Testis (tissue), 3 donors: ENCODE data around the gene IL4I1. TPM values are rescaled to one million over a fixed set of nuclear protein-coding genes. Genes with fewer than 3 reads are reported as not detected.

Experiments
- DNase-seq: peaks from one replicate; pipeline ENCODE4 v3.0.0-alpha.2; 2019
- H3K27ac ChIP-seq, 2 donors: fragments of 200-600 bp; sonication (generic); one replicate each; pipeline ENCODE4 v1.5.1; 2019
- H3K27me3 ChIP-seq: fragments of 200-600 bp; sonication (generic); one replicate; pipeline ENCODE4 v1.5.1; 2019
- H3K36me3 ChIP-seq: fragments of 200-600 bp; sonication (generic); one replicate; pipeline ENCODE4 v1.5.1; 2017; ENCODE audit warnings: low read depth; ENCODE audit errors: missing control alignments
- H3K4me1 ChIP-seq: fragments of 200-600 bp; sonication (generic); one replicate; pipeline ENCODE4 v1.5.1; 2019
- H3K4me3 ChIP-seq, 2 donors: fragments of 200-600 bp; sonication (generic); one replicate each; pipeline ENCODE4 v1.5.1; 2017 to 2019
- H3K9me3 ChIP-seq: fragments of 200-600 bp; sonication (generic); one replicate; pipeline ENCODE4 v1.5.1; 2017
- POLR2A ChIP-seq: fragments of 450-650 bp; IDR thresholded peaks from one replicate; pipeline ENCODE4 v1.6.1; 2017; ENCODE audit warnings: antibody characterized with exemption, mild to moderate bottlenecking, moderate library complexity
- WGBS, 2 donors: methylation state at CpG; one replicate each; pipeline ENCODE4 v1.1.5; 2018; 5-methylcytosine and 5-hydroxymethylcytosine counted together
- intact Hi-C: fragments of 100-400 bp; cut with DNase I; formaldehyde crosslinking; loops from one replicate; pipeline ENCODE4 v1.15.1; 2023; ENCODE audit warnings: low total_unique reads
- polyA plus RNA-seq: library from polyadenylated mRNA; stranded (reverse); fragments of 350-450 nt; fragmentation: Illumina TruSeq; extraction: RNeasy Lipid Tissue Mini Kit (QIAGEN cat#74804); gene quantifications from one replicate; pipeline ENCODE4 v1.2.3, GENCODE V29; 2014; ENCODE audit warnings: low read depth, low replicate concordance; ENCODE audit not compliant: insufficient read depth
- total RNA-seq, 2 donors: library from RNA; depleted of rRNA; stranded (reverse); fragments of >200 nt; gene quantifications; one replicate each; pipeline ENCODE4 v1.2.3, GENCODE V29; 2016
- TF ChIP-seq, protein P1 (sequence below), 3 experiments: fragments of 450-650 bp in 2 of 3; fragments of 200-600 bp in 1 of 3; sonication (generic) in 1 of 3; IDR thresholded peaks; one replicate each; pipeline ENCODE4 v1.5.1; 2016 to 2019; ENCODE audit warnings: antibody characterized with exemption in 3 of 3, mild to moderate bottlenecking in 2 of 3, moderate library complexity in 1 of 3

Gene IL4I1
- total and polyA plus RNA-seq, 3 donors from 2014 or later: 17.1 to 61.9 (median 20.4) TPM

DNA sequence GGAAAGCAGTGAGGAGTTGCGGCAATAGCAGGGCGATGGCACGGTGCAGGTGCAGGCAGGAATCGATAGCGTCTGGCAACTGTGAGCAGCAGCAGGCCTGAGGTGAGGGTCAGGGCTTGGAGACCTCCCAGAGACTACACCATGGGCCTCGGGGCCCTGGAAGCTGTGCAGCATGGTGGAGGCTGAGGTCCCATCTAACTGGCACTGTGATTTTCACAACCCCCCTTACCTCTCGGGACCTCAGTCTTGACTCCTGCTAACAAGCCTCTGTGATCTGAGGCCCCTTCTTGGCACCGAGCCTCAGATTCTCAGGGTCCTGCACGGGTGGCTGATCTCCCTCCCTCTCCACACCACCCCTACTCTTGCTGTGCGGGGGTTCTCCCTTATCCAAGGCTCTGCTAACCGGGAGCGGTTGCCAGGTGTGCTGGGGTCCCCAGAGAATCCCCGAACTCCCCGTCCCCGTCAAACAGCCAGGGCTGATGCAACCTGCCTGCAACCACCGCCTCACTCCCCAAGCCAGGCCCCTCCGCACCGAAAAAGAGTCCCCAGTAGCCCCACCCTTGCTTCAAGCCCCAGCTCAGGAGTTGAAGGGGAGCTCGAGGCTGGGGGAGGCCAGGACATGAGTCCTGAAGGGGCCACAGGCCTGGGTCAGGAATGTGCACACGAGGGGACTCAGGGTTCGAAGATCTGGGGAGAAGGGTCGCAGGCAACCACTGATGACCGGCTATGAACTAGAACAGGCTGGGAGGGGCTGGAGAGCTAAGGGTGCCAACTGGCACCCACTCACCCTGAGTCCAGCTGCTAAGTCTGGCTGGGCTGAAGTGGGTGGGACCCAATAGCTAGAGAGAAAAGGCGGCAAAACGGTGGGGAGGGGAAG, 27.6 kb upstream of the IL4I1 start:
- Histone ChIP-seq H3K9me3 (no peaks in the 10 kb centered on the region), H3K4me3 (no peak overlapping the region), H3K36me3 (no peaks in the 10 kb centered on the region), H3K4me1 (peaks cover 17% of the 10 kb centered on the region), H3K27me3 (no peaks in the 10 kb centered on the region), H3K27ac (no peak overlapping the region)
- no peak for TF ChIP-seq POLR2A
- TF ChIP-seq, protein P1, sequence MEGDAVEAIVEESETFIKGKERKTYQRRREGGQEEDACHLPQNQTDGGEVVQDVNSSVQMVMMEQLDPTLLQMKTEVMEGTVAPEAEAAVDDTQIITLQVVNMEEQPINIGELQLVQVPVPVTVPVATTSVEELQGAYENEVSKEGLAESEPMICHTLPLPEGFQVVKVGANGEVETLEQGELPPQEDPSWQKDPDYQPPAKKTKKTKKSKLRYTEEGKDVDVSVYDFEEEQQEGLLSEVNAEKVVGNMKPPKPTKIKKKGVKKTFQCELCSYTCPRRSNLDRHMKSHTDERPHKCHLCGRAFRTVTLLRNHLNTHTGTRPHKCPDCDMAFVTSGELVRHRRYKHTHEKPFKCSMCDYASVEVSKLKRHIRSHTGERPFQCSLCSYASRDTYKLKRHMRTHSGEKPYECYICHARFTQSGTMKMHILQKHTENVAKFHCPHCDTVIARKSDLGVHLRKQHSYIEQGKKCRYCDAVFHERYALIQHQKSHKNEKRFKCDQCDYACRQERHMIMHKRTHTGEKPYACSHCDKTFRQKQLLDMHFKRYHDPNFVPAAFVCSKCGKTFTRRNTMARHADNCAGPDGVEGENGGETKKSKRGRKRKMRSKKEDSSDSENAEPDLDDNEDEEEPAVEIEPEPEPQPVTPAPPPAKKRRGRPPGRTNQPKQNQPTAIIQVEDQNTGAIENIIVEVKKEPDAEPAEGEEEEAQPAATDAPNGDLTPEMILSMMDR (IDR thresholded peaks at IDR 0.05): no peak
- 66 to 72% methylated on average over 22 to 25 of the region's 25 CpGs for WGBS, 2 donors
- intact Hi-C loops: no loop called here
- no peak for DNase-seq

DNA sequence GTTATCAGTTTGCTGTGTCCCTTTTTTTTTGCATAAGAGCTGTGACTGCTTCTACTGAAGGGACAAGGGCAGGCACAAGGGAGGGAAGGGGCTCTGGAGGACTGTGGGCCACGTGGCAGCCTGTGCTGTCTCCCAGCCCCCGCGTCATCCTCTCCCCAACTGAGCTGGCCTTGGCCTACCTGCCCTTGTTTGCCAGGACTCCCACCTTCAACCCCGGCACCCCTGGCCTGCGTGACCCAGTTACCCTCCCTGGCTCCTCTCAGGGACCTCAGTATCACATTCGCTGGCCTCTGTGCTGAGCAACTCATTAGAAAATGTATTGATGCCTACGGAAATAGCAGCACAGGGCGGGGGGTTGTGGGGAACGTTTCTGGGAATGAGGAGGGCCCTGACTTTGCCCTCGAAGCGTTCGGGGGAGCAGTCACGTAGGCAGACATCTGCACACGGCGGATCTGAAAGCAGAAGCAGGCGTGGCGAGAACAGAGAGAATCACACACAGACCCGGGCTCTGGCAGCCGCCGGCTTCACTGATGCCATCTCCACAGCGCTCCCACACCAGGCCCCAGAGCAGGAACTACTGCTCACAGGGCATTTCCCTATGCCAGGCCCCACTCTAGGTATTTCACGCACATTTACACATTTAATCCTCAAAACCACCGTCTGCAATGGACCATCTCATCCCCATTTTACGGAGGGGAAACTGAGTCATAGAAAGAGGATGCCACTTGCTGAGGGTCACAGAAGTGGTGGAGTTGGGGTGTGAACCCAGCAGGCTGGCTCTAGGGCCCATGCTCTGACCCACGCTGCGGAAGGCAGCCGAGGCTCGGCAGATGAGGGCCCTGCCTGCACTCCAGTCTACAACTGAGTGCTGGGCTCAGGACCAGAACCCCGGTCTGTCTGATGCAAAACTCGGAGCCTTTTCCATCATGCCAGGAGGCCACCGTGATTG, 26.6 kb upstream of the IL4I1 start:
- H3K27me3 ChIP-seq: no peaks in the 10 kb centered on the region
- no peaks in the 10 kb centered on the region for H3K9me3 ChIP-seq
- no peak for TF ChIP-seq POLR2A
- TF ChIP-seq, protein P1 (IDR thresholded peaks at IDR 0.05): no peak
- 86 to 87% methylated on average over 31 of the region's 31 CpGs for WGBS, 2 donors
- intact Hi-C loops: no loop called here
- no peak overlapping the region for H3K27ac ChIP-seq
- H3K36me3 ChIP-seq: no peaks in the 10 kb centered on the region
- no peak overlapping the region for H3K4me3 ChIP-seq
- peaks cover 14% of the 10 kb centered on the region for H3K4me1 ChIP-seq
- no peak for DNase-seq

DNA sequence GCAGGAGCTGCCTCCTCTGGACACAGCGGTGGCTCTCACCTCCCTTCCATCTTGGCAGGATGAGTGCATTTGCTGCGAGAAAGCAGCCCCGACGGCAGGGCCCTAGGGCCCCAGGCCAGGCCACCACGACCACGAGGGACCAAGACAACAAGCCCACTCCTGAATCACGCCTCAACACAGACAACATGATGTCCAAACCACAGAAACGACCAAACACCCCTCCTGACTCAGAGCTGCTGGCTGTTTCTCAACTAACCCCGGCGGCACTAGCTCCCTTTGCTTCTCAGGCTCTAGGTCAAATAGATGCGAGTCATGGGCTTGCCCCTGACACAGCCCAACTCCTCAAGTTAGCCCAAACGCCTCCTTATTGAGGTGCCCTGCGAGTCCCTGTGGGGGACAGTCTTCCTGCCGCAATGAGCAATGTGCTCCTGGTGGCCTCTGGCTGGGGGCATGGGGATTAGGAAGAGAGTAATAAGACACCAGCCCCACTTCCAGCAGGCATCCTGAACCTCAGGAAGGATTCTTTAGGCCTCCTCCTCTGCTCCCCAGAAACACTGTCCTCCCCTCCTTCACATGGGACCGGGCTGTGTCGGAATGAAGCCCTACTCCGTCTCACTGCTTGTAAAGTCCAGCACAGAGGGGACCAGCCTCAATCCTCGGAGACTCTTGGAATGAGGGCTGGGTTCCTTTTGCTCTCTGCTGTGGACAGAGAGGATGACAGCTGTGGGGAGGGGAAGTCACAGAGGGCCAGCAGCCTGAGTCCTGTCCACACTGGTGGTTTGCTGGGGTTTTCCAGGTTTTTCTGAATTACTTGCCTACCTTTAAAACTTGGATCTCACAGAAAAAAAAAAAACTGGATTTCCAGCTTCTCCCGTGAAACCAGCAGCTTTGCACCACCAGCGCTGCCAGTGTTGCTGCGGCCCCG, 25.4 kb upstream of the IL4I1 start:
- Histone ChIP-seq H3K27ac (no peak overlapping the region), H3K4me1 (peaks cover 3% of the 10 kb centered on the region), H3K9me3 (no peaks in the 10 kb centered on the region), H3K36me3 (no peaks in the 10 kb centered on the region), H3K27me3 (no peaks in the 10 kb centered on the region), H3K4me3 (no peak overlapping the region)
- TF ChIP-seq, protein P1 (IDR thresholded peaks at IDR 0.05): no peak
- no peak for TF ChIP-seq POLR2A
- 92 to 95% methylated on average over 18 to 22 of the region's 22 CpGs for WGBS, 2 donors
- intact Hi-C loops: no loop called here
- no peak for DNase-seq

DNA sequence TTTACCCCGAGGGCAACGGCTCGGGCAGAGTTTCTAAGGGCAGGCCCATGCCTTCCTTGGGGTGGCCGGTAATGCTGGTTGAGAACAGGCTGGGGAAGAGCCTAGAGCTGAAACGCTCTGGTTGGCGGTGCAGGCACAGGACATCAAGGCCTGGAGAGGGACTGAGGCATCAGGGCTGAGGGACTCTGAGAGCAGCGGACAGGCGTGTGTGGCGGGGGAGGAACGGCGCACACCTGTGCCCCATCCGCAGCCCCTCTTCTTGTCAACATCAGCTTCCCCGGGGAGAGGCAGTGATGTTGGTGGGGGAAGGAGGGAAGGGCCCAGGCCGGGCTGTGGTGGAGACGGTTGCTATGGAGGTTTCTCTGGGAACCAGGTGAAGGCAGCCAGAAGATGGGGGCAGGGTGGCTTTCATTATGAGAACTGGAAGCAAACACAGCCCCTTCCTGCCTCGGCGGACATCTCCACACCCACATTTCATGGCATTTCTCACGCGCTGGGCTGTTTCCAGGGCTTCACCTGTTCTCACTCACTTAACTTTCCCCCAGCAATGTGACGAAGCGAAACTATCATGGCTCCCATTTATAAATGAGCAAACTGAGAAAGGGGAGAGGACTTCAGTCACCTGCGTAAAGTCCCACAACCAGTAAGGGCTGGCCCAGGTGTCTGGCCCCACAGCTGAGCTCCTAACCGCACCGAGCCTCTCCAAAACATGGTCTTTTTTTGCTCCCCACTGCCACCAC, 24.1 kb upstream of the IL4I1 start:
- no peaks in the 10 kb centered on the region for H3K36me3 ChIP-seq
- WGBS, 2 donors: 94 to 96% methylated on average over 24 of the region's 24 CpGs

More for the DNA sequence above, 24.1 kb upstream of the IL4I1 start:
- no peaks in the 10 kb centered on the region for H3K27me3 ChIP-seq
- intact Hi-C loops: no loop called here
- no peak overlapping the region for H3K4me3 ChIP-seq
- TF ChIP-seq, protein P1 (IDR thresholded peaks at IDR 0.05): no peak
- no peak for TF ChIP-seq POLR2A
- H3K4me1 ChIP-seq: peaks cover 3% of the 10 kb centered on the region
- no peak for DNase-seq
- H3K27ac ChIP-seq: no peak overlapping the region
- H3K9me3 ChIP-seq: no peaks in the 10 kb centered on the region
